ENCODE measurements around the gene FGF6.

Gene FGF6

GRCh38 chr12:4447151-4447550, 1.5 kb upstream of the FGF6 start:
- no peak for DNase-seq (ENCODE audit: low read depth in 2 of 2)

- no peak for DNase-seq (ENCODE audit: low read depth in 2 of 2)
Observed at GRCh38 chr12:4446335-4446734, 720 bp upstream of the FGF6 start.

GRCh38 chr12:4444031-4444430, 1.6 kb downstream of the FGF6 start:
- DNase-seq (ENCODE audit: low read depth in 2 of 2), result no peak

DNA sequence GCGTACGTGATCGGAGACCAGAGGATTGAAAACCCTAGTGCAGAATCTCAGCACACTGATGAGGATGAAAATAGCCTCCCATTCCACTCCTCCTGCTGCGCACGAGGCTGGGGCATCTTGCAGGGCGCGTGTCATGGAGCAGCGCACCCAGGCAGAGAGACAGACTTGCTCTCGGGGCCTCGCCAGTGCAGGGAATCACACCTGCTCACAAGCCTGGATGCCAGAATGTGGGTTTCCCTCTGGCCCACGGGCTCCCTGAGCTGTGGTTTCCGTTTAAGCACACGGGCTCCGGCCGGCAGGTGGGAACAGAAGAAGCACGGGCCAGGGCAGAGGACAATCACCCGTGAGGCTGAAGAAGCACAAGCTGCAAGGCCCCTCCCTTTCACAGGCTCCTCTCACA, 2.0 kb downstream of the FGF6 start:
- no peak for DNase-seq (ENCODE audit: low read depth in 2 of 2)

- DNase-seq (ENCODE audit: low read depth in 2 of 2), result no peak
Observed at GRCh38 chr12:4441355-4442335, 4.0 kb downstream of the FGF6 start.

GRCh38 chr12:4440187-4440941, 5.3 kb downstream of the FGF6 start:
- DNase-seq (ENCODE audit: low read depth in 2 of 2), result no peak

- no peak for DNase-seq (ENCODE audit: low read depth in 2 of 2)
Observed at GRCh38 chr12:4439736-4440135, 5.9 kb downstream of the FGF6 start.

DNA sequence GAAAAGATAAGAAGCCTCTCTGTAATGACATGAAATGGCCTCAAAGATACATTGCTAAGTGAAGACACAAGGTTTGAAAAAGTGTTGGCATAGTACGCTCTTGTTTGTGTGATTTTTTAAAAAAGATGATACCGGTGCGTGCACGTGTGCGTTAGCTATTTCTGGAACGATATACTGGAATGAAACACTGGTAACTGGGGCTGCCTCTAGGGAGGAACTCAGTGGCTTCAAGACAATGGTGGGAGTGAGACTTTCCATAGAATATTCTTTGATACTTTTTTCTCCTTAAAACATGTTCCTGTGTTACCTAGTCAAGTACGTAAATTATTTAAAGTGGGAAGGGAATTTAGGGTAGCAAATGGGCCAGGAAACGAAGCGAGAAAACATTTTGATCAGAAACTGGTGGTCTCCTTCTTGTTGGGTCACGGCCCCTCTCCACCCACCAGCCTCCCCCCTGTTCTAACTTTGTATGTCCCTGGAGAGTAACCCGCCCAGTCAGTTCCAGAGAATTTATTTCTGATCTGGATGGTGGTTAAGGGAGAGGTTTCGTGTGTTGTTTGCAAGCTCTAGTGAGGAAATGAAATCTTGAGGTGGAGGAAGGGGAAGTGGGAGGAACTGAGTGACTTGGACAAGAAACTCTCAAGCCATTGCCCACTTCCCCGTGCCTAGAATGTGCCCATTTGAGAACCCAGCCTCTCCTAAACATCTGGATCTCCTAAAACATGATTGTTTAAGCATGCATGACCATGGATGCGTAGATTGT, 6.6 kb downstream of the FGF6 start:
- DNase-seq (ENCODE audit: low read depth in 2 of 2), result no peak

- DNase-seq (ENCODE audit: low read depth in 2 of 2), result no peak
Observed at GRCh38 chr12:4435537-4435936, 10.1 kb downstream of the FGF6 start.

GRCh38 chr12:4434706-4435425, 10.7 kb downstream of the FGF6 start:
- no peak for DNase-seq (ENCODE audit: low read depth in 2 of 2)

GRCh38 chr12:4434301-4434700, 11.3 kb downstream of the FGF6 start:
- DNase-seq (ENCODE audit: low read depth in 2 of 2), result no peak

- no peak for DNase-seq (ENCODE audit: low read depth in 2 of 2)
Observed at GRCh38 chr12:4433745-4434058, 11.9 kb downstream of the FGF6 start.

DNA sequence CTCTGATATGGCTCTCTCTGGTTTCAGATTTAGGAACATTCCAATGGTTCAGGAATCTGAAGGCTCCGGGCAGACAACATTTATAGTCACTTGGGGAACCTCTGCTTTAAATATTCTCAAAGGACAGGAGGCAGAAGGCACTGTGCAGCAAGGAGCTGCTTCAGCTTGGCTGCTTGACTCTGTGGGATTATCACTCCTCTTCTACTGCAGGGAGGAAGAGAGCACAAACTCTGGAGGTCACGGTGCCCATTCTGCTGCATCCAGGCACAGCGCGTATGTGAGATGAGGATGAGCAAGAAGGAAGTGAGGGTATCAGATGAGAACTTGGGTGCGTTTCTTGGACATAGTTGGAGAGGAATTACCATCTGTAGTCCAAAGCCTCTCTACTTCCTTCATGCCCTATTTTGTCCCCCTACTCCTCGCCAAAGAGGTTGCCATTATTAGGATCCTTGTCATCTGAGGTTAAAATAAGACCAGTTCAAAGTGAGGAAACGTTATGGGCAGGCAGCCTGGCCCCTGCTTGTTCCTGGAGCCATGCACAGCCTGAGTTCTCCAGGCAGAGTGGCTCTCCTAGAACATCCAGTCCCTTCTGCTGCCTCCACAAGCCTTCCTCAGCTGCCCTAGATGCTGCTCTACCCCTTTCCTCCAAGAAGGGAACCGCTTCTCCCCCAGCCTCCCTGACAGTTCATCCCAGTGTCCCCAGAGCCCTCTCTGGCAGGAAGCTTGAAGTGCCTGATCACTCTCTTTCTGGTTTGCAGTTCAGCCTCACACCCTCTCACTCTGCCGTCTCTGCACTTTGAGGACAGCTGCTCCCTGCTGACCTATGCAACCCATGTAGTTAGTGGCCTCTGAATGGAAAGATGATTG, 12.5 kb downstream of the FGF6 start:
- no peak for DNase-seq (ENCODE audit: low read depth in 2 of 2)

- DNase-seq (ENCODE audit: low read depth in 2 of 2), result no peak
Observed at GRCh38 chr12:4431866-4432265, 13.7 kb downstream of the FGF6 start.

- DNase-seq (ENCODE audit: low read depth in 2 of 2), result no peak
Observed at GRCh38 chr12:4431436-4431835, 14.2 kb downstream of the FGF6 start.

GRCh38 chr12:4424422-4424821, 21.2 kb downstream of the FGF6 start:
- no peak for DNase-seq (ENCODE audit: low read depth in 2 of 2)

DNA sequence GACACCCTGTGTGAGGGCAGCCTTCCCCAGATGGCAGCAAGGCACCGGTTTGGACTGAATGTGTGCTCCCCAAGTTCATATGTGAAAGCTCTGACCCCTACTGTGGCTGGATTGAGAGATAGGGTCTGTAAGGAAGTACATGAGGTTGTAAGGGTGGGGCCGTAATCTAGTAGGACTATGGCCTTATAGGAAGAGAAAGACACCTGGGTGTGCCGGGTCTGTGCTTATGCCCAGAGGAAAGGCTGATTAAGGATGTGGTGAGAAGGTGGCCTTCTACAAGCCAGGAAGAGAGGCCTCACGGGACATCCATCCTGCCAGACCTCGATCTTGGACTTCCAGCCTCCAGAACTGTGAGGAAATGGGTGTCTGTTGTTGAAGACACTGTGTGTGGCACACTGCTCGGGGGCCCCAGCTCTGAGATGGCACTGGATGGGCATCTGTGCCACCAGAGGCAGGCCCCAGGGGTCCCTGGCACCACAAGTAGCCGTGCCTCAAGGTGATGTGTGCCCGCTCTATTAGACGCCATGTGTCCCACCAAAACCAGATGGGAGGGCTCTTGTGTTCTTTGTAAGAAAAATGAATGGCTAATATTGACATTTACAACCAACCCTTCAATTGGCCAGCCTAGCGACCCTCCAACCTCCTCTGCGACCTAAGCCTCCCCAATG, 22.0 kb downstream of the FGF6 start:
- no peak for DNase-seq (ENCODE audit: low read depth in 2 of 2)

- DNase-seq (ENCODE audit: low read depth in 2 of 2), result no peak
Observed at GRCh38 chr12:4422985-4423384, 22.6 kb downstream of the FGF6 start.

- no peak for DNase-seq (ENCODE audit: low read depth in 2 of 2)
Observed at GRCh38 chr12:4421590-4422031, 24.0 kb downstream of the FGF6 start.

DNA sequence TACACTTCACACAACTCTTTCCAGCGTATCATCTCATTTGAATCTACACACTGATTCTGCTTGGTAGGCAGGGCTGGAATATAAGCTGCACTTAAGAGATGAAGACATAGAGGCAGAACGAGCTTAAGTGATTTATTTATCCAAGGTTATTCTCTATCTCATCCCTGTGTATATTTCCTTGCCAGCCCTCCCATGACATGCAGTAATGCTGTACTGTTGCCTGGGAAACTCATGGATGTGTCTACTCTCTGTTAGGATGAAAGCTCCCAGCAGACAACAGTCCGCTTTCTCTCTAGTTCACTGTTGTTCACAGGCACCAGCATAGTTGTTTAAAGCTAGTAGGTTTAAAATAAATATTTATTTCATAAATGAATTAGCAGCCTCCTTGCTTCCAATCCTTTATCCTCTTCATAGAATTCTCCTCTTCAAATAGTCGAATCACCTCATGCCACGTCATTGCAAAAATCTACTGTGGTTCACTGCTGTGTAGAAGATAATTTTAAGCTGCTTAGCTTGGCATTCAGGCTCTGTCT, 25.4 kb downstream of the FGF6 start:
- DNase-seq (ENCODE audit: low read depth in 2 of 2), result no peak
